Keratinocyte (primary cell): ENCODE measurements around the gene B3GALT4.

ENCODE experiments used
- EZH2 ChIP-seq: IDR thresholded peaks from one replicate; pipeline ENCODE4 v1.6.1; 2012; ENCODE audit warnings: inconsistent platforms, mild to moderate bottlenecking, low read length, moderate library complexity
- TF ChIP-seq, protein P1 (sequence below), 3 experiments: IDR thresholded peaks in 1 of 3; conservative IDR thresholded peaks in 1 of 3; optimal IDR thresholded peaks in 1 of 3; 2 replicates in 2 of 3; 3 replicates in 1 of 3; pipeline versions ENCODE3 to v1.5.1; 2011; ENCODE audit warnings: low read length in 3 of 3, mild to moderate bottlenecking in 3 of 3, moderate library complexity in 2 of 3, control low read depth in 1 of 3, inconsistent platforms in 1 of 3; ENCODE audit not compliant: insufficient read depth in 2 of 3; ENCODE audit errors: extremely low read depth in 1 of 3

DNA sequence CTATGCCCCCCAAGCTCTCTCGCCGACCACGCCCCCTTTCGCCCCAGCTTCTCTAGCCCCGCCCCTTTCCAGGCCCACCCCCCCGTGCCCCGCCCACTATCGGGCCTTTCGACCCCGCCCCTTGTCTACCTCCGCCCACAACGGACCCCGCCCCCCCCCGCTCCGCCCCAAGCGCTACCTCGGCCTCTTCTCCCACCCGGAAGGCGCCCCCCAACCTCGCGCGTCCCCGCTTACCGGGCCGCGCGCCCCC is 40.4 kb downstream of the B3GALT4 start:
- no peak for TF ChIP-seq EZH2
- TF ChIP-seq, protein P1, sequence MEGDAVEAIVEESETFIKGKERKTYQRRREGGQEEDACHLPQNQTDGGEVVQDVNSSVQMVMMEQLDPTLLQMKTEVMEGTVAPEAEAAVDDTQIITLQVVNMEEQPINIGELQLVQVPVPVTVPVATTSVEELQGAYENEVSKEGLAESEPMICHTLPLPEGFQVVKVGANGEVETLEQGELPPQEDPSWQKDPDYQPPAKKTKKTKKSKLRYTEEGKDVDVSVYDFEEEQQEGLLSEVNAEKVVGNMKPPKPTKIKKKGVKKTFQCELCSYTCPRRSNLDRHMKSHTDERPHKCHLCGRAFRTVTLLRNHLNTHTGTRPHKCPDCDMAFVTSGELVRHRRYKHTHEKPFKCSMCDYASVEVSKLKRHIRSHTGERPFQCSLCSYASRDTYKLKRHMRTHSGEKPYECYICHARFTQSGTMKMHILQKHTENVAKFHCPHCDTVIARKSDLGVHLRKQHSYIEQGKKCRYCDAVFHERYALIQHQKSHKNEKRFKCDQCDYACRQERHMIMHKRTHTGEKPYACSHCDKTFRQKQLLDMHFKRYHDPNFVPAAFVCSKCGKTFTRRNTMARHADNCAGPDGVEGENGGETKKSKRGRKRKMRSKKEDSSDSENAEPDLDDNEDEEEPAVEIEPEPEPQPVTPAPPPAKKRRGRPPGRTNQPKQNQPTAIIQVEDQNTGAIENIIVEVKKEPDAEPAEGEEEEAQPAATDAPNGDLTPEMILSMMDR (optimal IDR thresholded peaks at IDR 0.05 in 1 of 3, IDR thresholded peaks at IDR 0.05 in 1 of 3, conservative IDR thresholded peaks at IDR 0.05 in 1 of 3; ENCODE audit: extremely low read depth in 1 of 3, insufficient read depth in 2 of 3, low read length in 3 of 3): no peak
